ENCODE data around the gene CIC.

CIC gene

DNA sequence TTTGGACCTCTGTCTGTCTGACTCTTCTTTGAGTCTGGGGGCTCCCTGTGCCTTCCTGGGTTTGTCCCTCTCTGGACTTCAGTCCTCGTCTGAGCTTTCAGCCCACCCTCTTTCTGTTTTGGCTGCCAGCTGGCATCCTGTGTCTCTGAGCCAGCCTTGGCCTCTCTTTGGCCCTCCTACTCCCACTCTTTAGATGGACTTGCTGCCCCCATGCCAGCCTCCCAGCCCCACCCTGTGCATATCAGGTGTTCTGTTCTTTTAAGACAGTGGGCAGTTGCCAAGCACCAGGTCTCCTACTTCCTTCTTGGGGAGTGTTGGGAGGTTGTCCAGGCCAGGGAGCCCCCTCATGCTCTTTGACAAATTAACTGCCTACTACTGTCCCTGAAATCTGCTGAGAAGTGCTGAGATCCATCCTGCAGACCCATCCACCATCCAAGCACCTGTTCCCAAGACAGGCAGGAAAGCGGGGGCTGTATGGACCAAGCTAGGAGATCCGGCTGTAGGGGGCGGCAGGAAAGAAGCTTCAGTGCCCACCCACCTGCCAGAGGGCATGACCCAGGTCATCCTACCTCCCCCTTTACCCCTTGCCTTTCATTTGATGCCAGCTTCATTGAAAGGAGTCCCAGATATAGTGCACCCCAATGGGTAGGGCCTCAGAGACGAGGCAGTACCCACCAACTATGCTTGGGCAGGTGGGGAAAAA lies 9.6 kb downstream of the CIC start:
- no peak for DNase-seq

DNA sequence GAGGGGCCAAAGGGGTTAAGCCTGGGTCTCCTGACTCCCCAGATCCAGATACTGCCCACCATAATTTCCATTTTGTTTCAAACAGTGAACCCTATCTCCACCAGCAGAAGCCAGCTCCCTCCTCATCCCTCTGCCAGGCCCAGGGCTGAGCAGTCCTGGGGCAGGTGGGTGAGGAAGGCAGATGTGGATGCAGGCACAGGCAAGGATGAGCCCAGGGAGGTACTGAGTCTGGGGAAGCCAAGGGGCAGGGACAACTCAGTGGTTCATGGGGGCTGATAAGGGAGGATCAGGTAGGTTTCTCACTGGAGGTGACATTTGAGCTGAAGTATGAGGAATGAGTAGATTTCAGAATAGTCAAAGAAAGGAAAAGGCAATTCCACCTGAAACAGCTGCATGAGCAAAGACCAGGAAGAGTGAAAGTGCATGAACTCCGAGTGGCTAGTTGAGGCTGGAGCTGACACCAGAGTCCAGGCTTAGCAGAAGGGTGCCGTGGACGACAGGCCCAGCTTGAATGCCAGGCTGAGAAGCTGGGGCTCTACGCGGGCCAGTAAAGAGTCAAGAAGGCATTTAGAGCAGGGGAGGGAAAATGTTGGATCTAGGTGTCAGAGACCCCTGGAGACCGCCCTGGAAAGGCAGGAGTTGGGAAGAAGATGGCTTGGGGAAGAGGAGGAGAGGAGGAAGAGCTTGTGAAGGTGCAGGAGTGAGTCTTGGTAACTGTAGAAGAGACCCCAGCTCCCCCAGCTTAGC lies 10.3 kb downstream of the CIC start:
- DNase-seq: no peak

DNA sequence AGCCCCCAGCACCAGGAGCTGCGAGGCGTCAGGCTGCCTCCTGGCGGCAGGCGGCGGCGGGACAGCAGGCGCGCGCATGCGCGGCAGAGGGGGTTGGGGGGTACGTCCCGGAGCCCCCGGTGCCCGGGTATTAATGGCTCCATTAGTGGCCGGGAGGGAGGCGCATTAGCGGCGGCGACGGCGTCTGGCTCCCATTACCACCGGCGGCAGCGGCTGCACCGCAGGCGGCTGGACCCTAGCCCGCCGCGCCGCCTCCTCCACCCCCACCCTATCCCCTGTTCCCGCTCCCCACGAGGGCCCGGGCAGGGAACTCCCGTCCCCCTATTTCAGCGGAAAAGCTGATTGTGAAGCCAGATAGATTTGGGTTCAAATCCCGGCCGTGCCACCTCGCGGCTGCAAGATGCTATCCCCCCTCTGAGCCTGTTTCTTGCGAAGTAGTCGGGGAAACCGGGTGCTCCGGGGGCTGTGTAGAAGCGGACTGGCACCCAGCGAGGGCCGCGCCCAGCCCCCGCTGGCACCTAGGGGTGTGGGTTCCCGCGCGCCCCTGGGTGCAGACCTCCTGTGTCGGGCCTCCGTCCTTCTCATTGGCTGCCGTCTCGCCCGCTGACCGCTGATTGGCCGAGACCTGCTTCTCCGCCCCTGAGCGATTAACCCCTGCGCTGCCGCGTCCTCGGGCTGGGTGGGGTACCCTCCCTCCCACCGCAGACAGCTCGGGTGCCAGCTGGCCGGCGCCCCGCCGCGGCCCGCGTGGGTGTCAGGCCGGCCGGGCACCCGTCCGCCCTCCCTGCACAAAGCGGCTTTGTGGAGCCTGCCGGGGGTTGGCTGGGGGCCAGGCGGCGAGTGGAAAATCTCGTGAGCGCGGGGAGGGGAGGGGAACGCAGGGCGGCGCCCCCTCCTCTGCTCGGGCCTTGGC lies 11.1 kb downstream of the CIC start:
- peak; percentile 89 for DNase-seq

DNA sequence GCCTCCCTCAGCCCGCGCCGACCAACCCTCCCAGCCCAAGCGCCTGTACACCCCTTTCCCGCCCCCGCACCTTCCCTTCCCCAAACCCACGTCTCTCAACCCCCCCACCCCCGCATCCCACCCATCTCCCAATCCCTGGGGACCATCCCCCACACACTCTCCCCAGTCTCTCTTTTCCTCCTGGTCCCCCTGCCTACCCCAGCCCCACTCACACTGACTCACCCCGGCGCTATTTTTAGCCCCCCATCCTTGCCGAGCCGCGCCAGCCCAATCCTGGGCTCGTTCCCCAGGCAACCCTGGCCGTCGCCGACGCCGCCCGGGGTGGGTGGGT lies 11.7 kb downstream of the CIC start:
- no peak for DNase-seq

DNA sequence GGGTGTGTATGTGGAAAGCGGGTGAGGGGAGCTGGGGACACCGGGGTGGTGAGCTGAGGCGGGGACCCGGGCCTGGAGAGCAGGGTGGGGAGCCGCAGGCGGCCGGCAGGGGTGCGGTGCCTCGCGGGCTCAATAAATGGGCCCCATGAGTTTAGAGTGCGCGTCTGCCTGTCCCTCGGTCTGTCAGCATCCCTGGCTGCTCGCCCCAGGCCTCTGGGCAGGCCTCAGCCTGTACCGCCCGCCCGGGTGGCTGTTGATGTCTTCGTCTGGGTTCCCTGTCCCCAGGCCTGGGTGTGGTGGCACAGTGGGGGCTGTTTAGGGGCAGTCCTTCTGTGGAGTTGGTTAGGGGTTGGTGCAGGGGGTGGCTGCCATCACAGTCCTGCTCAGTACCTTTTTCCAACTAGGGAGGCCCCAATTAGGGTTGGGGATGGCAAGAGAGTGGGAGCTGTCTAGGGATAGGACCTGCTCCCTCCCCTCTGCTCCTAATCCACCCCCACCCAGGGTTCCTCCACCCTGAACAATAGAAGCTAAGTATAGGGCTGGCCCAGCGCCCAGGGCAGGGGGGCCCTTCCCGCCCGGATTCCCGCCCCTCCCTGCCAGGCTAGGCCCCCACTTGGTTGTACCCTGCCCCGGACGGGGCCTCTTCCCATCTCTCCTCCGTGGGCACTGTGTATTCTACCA lies 12.2 kb downstream of the CIC start:
- peak; percentile 18 for DNase-seq

DNA sequence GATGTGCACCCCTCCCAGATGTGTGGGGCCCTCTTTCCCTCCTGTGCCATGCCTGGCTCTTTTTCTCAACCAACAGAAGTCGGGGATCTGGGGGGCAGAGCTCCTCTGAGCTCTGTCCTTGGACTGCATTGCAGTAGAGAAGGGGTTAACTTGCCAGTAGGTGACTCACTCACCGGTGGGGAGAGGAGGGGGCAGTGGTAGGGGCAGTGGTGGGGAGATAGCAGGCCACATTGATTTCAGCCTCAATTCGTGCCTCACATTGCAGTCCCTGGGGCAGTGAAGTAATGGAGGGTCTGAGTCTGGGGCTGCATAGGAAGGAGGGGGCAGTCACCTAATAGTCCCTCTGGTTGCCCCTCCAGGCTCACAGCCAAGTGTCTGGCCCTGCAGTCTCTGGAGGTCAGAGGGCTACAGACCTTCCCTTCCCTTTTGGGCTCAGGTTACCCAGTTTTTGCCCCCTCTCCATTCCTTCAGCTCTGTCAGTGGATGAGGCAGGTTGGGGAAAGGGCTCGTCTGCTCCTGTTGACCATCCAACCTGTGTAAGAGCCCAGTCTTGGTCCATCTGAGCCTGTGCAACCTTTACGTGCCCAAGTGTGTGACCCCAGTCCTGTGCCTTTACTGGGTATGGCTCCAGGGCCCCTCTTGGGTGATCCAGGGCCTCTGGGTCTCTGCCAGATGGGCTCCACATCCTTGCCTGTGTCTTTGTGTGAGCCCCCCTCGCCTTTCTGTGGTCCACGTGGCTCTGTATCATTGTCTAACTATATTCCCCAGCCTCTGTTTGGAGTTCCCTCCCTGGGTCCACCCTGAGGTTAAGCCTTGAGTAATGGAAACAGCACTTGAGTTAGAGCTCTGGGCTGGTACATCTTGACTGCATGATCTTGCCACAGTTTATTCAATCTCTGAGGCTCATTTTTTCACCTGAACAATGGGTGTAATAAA lies 13.0 kb downstream of the CIC start:
- no peak for DNase-seq

DNA sequence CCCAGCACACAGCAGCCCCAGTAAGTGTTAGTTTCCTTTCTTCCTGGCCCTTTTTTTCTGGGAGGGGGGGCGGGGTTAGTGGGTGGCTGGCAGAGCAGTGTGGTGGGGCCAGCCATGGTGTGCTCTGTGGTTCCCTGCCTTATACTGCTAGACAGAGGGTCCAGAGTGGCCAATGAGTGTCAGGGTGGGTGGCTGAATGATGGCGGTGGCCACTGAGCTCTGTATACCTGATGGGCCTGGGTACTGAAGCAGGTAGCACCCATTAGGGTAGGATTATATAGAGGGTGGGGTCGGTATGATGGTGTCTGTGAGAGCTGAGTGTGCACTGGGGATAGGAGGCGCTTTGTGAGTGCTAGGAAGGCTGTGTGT lies 13.8 kb downstream of the CIC start:
- no peak for DNase-seq

GRCh38 chr19:42283188-42284065 lies 14.4 kb downstream of the CIC start:
- peak; percentile 86 for DNase-seq

DNA sequence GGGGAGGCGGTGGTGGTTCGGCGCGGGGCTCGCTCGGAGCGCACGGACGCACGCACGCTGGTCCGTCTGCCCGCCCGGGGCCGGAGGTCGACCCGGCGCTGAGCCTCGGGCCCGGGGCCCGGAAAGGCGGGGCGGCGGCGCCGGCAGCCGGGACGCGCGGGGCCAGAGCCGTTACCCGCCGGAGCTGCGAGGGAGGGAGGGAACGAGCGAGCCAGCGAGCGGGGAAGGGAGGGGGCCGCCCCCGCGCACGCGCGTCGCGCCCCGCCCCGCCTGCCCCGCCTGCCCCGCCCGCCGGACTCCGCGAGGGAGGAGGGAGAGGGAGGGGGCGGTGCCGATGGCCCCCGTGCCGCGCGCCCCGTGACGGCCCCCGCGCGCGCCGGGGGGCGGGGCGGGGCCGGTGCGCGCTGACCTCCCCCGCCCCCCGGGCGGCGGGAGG lies 15.0 kb downstream of the CIC start:
- peak; percentile 55 for DNase-seq

DNA sequence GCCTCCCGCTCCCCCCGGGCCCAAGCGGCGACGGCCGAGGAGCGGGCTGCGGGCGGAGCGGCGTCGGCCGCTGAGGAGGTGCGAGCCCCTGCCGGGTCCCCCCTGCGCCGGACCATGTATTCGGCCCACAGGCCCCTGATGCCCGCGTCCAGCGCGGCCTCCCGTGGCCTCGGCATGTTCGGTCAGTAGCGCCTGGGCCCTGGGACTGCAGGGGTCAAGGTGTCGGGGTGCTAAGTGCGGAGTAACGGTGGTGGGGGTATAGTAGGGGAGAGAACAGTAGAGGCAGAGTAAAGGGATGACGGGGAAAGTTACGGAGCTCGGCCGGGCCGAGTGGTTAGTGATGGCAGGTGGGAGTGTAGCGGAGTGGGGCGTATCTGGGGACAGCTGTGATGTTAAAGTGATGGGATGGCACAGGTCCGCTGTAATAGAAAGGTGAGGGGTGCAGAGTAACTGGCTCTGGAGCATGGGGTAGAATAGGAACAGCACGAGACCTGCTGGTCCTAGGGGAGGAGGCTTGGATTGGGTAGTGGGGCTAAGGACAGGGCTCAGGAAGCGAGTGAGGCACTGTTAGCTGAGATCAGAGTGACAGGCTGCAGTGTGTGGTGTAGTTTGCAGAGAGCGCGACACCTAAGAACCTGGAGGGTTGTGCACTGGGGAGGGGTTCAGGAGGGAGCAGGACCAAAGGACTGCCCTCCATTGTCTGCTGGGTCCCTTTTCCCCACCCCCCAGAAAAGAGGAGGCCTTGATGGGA lies 15.7 kb downstream of the CIC start:
- no peak for DNase-seq

DNA sequence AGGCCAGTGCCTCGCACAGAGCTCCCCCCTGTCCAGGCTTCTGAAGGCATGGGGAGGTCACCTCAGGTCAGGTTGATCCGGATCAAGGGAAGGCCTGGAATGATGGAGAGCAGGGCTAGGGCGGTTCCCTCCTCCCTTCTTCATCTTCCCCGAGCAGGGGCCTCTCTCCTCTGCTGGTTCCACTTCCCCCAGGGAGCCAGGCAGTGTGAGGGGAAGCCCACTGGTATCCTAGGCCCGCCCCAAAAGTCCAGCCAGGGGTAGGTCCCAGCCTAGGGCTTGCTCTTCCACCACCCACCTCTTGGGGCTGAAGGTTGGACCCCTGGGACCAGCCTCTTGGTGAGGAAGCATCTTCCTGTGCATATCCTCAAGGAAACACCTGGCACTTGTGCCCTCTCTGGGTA lies 16.5 kb downstream of the CIC start:
- no peak for DNase-seq

DNA sequence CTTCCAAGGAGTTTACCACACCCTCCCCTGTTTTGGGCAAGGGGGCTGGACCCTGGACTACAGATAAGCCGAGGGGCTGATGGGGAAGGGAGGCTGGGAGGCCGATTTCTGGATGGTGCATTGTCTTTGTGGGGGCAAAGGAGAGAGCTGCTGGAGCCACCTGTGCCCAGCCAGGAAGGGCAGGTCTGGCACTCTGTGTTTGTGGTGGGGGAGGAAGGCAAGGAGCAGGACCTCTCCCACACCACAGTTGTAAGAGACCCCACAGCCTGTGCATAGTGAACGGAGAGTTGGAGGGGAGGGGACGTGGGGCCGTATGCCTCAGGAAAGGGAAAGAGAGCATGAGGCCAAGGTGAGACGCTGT lies 16.9 kb downstream of the CIC start:
- DNase-seq: no peak

DNA sequence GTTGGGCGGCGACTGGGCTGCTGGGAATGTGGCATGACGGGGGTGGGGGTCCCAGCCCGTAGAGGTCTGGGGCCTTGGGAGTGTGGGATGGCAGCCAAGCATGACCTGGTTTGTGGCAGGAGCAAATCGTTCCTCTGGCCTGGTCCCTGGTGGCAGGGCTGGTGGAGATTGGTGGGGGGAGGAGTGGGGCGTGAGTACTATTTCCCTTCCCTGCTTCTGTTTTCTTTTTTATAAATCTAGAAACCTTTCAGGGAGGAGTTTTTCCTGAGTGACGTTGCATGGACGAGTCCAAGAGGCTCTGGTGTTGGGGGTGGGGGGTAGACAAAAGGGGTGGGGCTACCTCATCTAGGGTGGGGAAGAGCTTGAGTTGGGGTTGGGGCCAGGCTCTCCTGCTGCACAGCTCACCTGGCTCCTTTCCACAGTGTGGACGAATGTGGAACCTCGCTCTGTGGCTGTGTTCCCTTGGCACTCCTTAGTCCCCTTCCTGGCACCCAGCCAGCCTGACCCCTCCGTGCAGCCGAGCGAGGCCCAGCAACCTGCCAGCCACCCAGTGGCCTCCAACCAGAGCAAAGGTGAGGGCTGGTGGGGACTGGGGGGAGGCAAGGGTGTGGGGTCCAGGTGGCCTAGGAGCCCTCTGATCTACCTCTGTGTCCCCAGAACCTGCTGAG lies 17.4 kb downstream of the CIC start:
- no peak for DNase-seq

DNA sequence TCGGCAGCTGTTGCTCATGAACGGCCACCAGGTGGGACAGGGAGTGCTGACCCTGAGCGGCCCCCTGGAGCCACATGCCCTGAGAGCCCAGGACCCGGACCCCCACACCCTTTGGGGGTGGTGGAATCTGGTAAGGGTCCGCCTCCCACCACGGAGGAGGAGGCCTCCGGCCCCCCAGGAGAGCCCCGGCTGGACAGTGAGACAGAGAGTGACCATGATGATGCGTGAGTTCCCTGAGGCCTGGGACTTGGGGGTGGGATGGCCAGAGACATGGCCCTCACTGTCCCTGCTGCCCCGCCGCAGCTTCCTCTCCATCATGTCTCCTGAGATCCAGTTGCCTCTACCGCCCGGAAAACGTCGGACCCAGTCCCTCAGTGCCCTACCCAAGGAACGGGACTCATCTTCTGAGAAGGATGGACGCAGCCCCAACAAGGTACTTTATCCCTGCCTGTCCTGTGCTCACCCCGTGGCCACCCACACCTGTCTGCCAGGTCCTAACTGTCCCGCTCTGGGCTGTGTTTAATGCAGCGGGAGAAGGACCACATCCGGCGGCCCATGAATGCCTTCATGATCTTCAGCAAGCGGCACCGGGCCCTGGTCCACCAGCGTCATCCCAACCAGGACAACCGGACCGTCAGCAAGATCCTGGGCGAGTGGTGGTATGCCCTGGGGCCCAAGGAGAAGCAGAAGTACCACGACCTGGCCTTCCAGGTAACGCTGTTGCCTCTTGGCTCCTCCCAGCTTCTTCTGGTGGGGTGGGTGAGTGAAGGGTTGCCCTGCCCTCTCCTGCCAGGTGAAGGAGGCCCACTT lies 18.2 kb downstream of the CIC start:
- DNase-seq: no peak

DNA sequence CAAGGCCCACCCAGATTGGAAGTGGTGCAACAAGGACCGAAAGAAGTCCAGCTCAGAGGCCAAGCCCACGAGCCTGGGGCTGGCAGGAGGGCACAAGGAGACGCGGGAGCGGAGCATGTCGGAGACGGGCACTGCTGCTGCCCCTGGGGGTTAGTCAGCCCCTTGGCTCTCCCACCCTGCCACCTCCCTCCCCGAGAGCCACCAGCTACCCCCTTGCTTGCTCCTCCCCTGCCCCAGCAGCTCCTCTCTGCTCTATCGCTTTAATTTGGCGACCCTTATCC lies 18.7 kb downstream of the CIC start:
- no peak for DNase-seq

- no peak for DNase-seq
Observed at GRCh38 chr19:42288387-42288786, 19.3 kb downstream of the CIC start.

- no peak for DNase-seq
Observed at GRCh38 chr19:42288881-42289555, 20.0 kb downstream of the CIC start.

DNA sequence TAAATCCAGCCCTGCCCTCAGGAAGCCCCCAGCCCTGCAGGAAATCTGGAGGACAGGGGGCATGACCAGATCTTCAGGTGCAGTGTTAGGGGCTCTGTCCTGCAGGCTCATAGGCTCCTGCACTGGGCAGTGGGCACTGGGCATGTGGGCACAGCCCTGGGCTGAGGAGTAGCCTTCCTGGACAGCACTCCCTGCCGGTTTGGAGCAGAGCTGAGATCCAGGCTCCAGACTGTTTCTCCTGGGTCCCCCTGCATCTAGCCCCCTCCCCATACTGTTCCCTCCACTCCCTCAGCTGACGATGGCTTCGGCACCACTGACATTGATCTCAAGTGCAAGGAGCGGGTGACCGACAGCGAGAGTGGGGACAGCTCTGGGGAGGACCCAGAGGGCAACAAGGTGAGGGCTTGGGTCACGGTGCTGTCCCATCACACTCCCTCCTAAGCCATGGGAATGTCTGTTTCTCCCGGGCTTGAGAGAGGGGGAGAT lies 20.5 kb downstream of the CIC start:
- DNase-seq: no peak
